Measurements from ENCODE around the gene CENPX.

Gene CENPX

GRCh38 chr17:81998691-81999438 is 23.8 kb downstream of the CENPX start:
- DNase-seq (ENCODE audit: low read depth in 1 of 2, low spot score in 1 of 2): no peak
- in situ Hi-C loops (cut with HindIII; ENCODE audit: low pct_unique_long_range_greater_than_20kb, low sequenced_read_pairs): no loop called here
- TF ChIP-seq JUND (IDR thresholded peaks at IDR 0.05; ENCODE audit: low read depth): no peak

- TF ChIP-seq JUND (IDR thresholded peaks at IDR 0.05; ENCODE audit: low read depth): no peak
- DNase-seq (ENCODE audit: low read depth in 1 of 2, low spot score in 1 of 2): no peak
- in situ Hi-C loops (cut with HindIII; ENCODE audit: low pct_unique_long_range_greater_than_20kb, low sequenced_read_pairs): no loop called here
These were observed 24.5 kb downstream of the CENPX start for GRCh38 chr17:81998212-81998611.

GRCh38 chr17:81996757-81997441 is 25.8 kb downstream of the CENPX start:
- DNase-seq (ENCODE audit: low read depth in 1 of 2, low spot score in 1 of 2): no peak
- TF ChIP-seq JUND (IDR thresholded peaks at IDR 0.05; ENCODE audit: low read depth): no peak

DNA sequence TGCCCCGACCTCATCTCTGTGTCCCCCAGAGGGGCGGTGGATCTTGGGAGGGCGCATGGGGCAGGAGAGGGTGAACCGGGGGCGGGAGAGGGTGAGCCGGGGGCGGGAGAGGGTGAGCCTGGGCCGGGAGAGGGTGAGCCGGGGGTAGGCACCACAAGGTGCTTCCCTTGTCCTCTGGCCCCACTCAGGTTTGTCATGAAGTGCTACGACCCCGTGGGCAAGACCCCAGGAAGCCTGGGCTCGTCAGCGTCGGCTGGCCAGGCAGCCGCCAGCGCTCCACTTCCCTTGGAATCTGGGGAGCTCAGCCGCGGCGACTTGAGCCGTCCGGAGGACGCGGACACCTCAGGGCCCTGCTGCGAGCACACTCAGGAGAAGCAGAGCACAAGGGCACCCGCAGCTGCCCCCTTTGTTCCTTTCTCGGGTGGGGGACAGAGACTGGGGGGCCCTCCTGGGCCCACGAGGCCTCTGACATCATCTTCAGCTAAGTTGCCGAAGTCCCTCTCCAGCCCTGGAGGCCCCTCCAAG is 26.4 kb downstream of the CENPX start:
- DNase-seq (ENCODE audit: low read depth in 1 of 2, low spot score in 1 of 2): no peak
- no peak for TF ChIP-seq JUND (IDR thresholded peaks at IDR 0.05; ENCODE audit: low read depth)
- in situ Hi-C loops (cut with HindIII; ENCODE audit: low pct_unique_long_range_greater_than_20kb, low sequenced_read_pairs): no loop called here

More at GRCh38 chr17:81996757-81997441, 25.8 kb downstream of the CENPX start:
- in situ Hi-C loops (cut with HindIII; ENCODE audit: low pct_unique_long_range_greater_than_20kb, low sequenced_read_pairs): no loop called here

GRCh38 chr17:81995463-81996231 is 27.0 kb downstream of the CENPX start:
- in situ Hi-C loops (cut with HindIII; ENCODE audit: low pct_unique_long_range_greater_than_20kb, low sequenced_read_pairs): no loop called here
- no peak for TF ChIP-seq JUND (IDR thresholded peaks at IDR 0.05; ENCODE audit: low read depth)
- no peak for DNase-seq (ENCODE audit: low read depth in 1 of 2, low spot score in 1 of 2)

GRCh38 chr17:81994593-81995462 is 27.9 kb downstream of the CENPX start:
- TF ChIP-seq JUND (IDR thresholded peaks at IDR 0.05; ENCODE audit: low read depth): no peak
- in situ Hi-C loops (cut with HindIII; ENCODE audit: low pct_unique_long_range_greater_than_20kb, low sequenced_read_pairs): no loop called here
- DNase-seq (ENCODE audit: low read depth in 1 of 2, low spot score in 1 of 2): no peak

DNA sequence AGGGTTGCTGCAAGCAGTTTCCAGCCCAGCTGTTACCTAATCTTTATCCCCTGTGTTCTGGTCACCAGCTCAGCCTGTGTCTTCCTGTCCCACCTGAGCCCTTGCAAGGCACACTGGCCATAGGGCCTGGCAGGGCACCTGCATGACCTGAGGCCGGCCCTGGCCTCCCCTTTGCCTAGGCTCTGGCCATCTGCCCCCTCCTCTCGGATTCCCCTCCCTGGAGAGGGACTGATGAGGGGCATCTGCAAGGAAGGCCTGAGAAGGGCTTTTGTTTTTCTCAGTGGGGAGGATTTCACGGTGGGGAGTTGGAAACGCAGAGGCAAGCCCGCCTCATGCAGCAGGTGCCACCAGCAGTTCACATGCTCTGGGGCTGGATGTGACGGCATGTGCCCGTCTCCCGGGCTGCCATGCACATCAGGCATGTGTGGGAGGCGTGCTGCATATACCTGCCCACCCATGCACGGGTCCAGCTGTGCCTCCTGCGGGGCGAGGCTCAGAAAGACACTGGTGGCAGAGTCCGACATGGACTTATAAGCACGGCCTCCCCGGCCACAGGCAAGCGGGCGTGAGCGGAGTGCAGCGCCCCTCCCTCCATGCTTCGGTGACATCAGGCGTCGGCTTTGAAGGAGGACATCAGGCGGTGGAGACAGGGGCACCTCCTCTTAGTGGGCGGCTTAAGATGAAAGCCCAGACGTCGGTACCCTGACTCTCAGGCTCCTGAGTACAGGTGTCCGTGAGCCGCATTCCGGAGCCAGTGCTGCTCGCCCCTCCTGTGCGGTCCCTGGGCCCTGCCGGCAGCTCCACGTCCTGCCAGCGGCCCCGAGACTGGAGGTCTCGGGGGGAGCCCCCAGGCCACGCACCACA is 28.7 kb downstream of the CENPX start:
- DNase-seq (ENCODE audit: low read depth in 1 of 2, low spot score in 1 of 2): no peak
- in situ Hi-C loops (cut with HindIII; ENCODE audit: low pct_unique_long_range_greater_than_20kb, low sequenced_read_pairs): no loop called here
- no peak for TF ChIP-seq JUND (IDR thresholded peaks at IDR 0.05; ENCODE audit: low read depth)

- DNase-seq (ENCODE audit: low read depth in 1 of 2, low spot score in 1 of 2): no peak
- TF ChIP-seq JUND (IDR thresholded peaks at IDR 0.05; ENCODE audit: low read depth): no peak
- in situ Hi-C loops (cut with HindIII; ENCODE audit: low pct_unique_long_range_greater_than_20kb, low sequenced_read_pairs): no loop called here
These were observed 30.2 kb downstream of the CENPX start for GRCh38 chr17:81992306-81993102.

DNA sequence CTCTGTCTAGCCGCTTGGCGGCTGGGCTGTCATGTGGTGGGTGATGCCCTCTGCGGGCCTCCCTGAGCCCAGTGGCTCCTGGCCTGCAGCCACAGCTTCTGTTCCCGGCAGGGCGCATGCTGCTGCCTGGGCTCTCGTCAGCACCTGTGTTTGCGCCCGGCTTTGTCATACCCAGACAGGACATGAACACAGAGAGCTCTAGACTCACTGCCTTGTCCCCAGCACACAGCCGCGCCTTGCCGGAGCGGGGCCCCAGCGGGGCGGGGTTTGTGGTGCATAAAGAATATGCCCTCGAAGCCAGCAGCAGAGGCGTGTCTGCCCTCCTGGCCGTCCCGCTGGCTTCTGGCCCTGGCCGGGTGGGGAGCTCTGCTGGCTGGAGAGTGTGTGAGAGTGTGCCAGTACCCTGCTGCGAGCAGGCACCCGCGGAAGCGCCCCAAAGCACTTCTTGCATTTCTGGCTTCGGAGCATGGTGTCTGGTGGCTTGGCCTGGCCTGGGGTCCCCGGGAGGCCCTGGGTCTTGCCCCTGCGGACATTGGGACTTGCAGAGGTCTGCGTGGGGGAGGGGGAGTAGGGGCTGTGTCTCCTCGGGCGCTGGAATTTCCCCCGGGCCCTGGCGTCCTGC is 30.9 kb downstream of the CENPX start:
- in situ Hi-C loops (cut with HindIII; ENCODE audit: low pct_unique_long_range_greater_than_20kb, low sequenced_read_pairs): no loop called here
- no peak for DNase-seq (ENCODE audit: low read depth in 1 of 2, low spot score in 1 of 2)
- no peak for TF ChIP-seq JUND (IDR thresholded peaks at IDR 0.05; ENCODE audit: low read depth)
